Measurements from ENCODE around the gene CRIM1. TPM values are rescaled to one million over a fixed set of nuclear protein-coding genes. Genes with fewer than 3 reads are reported as not detected.

The CRIM1 gene
- total and polyA plus RNA-seq, 2 donors (not counting 1 experiment from before 2014, with no cell fraction given) = 364 to 661 TPM

DNA sequence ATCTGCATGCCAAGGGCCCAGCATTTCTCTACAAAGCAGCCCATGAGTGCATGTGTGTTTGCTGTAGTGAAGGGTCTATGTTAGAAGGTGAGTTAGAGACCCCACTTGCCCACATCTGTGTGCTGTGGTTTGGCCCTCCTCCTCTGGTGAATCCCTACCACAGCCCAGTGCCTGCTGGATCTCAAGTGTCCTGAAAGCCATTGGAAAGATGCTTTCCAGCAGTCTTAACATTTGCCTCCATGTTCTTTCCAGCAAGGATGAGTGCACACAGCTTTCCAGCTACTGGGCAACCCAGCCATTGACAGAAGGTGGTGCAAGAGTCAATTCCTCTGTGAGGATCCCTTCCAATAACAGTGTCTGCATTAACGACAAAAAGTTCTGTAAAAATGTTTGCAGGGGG lies 13.6 kb downstream of the CRIM1 start:
- Histone ChIP-seq H2AFZ (ENCODE audit: low read length) (no peak overlapping the region), H3K9ac (ENCODE audit: insufficient read depth, low read length) (no peak overlapping the region), H3K36me3 (ENCODE audit: control insufficient read depth, insufficient read depth, low read length) (peaks cover 2% of the 10 kb centered on the region), H3K79me2 (ENCODE audit: control insufficient read depth, insufficient read depth, low read length) (peaks cover 99% of the 10 kb centered on the region), H3K4me1 (ENCODE audit: control insufficient read depth, extremely low read depth, insufficient read depth, low read length) (peaks cover 61% of the 10 kb centered on the region), H4K20me1 (ENCODE audit: control insufficient read depth, extremely low read depth, insufficient read depth, low read length) (no peaks in the 10 kb centered on the region), H3K27me3 (ENCODE audit: control insufficient read depth, insufficient read depth, low read length) (no peaks in the 10 kb centered on the region), H3K9me3 (ENCODE audit: control insufficient read depth, insufficient read depth, low read depth, low read length) (no peaks in the 10 kb centered on the region), H3K27ac (ENCODE audit: insufficient read depth, low read length) (no peak overlapping the region), H3K4me3 (replicated peaks in 1 of 4; ENCODE audit: control extremely low read depth in 1 of 4, insufficient read depth in 1 of 4, low read depth in 3 of 4, low read length in 4 of 4) (no peak overlapping the region), H3K4me2 (ENCODE audit: extremely low read depth, insufficient read depth, low read length) (peak overlapping the region; percentile 25)
- TF ChIP-seq, protein P1, sequence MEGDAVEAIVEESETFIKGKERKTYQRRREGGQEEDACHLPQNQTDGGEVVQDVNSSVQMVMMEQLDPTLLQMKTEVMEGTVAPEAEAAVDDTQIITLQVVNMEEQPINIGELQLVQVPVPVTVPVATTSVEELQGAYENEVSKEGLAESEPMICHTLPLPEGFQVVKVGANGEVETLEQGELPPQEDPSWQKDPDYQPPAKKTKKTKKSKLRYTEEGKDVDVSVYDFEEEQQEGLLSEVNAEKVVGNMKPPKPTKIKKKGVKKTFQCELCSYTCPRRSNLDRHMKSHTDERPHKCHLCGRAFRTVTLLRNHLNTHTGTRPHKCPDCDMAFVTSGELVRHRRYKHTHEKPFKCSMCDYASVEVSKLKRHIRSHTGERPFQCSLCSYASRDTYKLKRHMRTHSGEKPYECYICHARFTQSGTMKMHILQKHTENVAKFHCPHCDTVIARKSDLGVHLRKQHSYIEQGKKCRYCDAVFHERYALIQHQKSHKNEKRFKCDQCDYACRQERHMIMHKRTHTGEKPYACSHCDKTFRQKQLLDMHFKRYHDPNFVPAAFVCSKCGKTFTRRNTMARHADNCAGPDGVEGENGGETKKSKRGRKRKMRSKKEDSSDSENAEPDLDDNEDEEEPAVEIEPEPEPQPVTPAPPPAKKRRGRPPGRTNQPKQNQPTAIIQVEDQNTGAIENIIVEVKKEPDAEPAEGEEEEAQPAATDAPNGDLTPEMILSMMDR (conservative IDR thresholded peaks at IDR 0.05 in 1 of 2, IDR thresholded peaks at IDR 0.05 in 1 of 2; ENCODE audit: low read depth in 1 of 2, low read length in 2 of 2) = no peak
- TF ChIP-seq EZH2 (IDR thresholded peaks at IDR 0.05; ENCODE audit: low read length, missing control alignments) = no peak
- DNase-seq (ENCODE audit: low read depth in 2 of 2) = no peak

DNA sequence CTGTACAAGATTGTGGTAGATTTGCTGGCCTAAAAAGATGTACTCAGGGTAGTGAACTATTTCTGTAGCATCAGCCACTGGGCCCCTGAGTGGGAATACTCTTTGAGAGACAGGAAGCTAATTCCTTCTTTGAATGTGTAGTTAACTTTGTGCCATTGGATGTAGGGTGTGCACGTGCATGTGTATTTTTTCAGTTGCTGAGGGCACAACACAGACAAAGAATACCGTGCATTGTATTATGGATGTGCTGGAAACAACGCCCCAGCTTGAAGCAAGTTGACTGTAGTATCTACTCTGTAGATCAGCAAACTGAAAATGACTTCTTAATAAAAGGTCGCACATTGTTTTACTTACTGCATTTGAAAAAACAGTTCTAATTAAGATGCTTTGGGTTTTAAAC lies 14.1 kb downstream of the CRIM1 start:
- no peak for DNase-seq (ENCODE audit: low read depth in 2 of 2)
- no peak overlapping the region for H2AFZ ChIP-seq (ENCODE audit: low read length)
- TF ChIP-seq, protein P1 (conservative IDR thresholded peaks at IDR 0.05 in 1 of 2, IDR thresholded peaks at IDR 0.05 in 1 of 2; ENCODE audit: low read depth in 1 of 2, low read length in 2 of 2) = no peak
- TF ChIP-seq EZH2 (IDR thresholded peaks at IDR 0.05; ENCODE audit: low read length, missing control alignments) = no peak
- H3K4me1 ChIP-seq (ENCODE audit: control insufficient read depth, extremely low read depth, insufficient read depth, low read length) = peaks cover 61% of the 10 kb centered on the region
- peak overlapping the region; percentile 0 for H3K4me2 ChIP-seq (ENCODE audit: extremely low read depth, insufficient read depth, low read length)
- no peaks in the 10 kb centered on the region for H4K20me1 ChIP-seq (ENCODE audit: control insufficient read depth, extremely low read depth, insufficient read depth, low read length)
- H3K4me3 ChIP-seq (replicated peaks in 1 of 4; ENCODE audit: control extremely low read depth in 1 of 4, insufficient read depth in 1 of 4, low read depth in 3 of 4, low read length in 4 of 4) = no peak overlapping the region
- no peaks in the 10 kb centered on the region for H3K27me3 ChIP-seq (ENCODE audit: control insufficient read depth, insufficient read depth, low read length)
- H3K36me3 ChIP-seq (ENCODE audit: control insufficient read depth, insufficient read depth, low read length) = peaks cover 2% of the 10 kb centered on the region
- peaks cover 99% of the 10 kb centered on the region for H3K79me2 ChIP-seq (ENCODE audit: control insufficient read depth, insufficient read depth, low read length)
- no peaks in the 10 kb centered on the region for H3K9me3 ChIP-seq (ENCODE audit: control insufficient read depth, insufficient read depth, low read depth, low read length)
- H3K9ac ChIP-seq (ENCODE audit: insufficient read depth, low read length) = no peak overlapping the region
- no peak overlapping the region for H3K27ac ChIP-seq (ENCODE audit: insufficient read depth, low read length)

DNA sequence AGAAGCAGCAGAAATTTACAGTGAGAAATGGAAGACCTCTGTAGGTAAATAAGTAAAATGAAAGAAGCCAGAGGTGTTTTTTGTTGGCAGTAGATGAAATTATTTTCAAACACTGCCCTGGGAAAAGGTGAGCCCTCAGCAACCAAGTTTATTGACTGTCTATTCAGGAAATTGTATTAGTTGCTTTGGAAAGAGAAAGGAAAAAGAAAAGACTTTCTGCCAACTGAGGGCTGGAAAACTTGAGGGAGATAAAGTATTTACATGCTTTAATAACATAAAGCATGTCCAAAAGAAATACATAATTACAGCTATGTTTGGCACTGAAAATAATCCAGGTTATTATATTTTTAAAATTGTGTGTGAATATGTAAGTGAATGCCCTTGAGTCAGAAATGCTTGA lies 14.7 kb downstream of the CRIM1 start:
- no peak for TF ChIP-seq EZH2 (IDR thresholded peaks at IDR 0.05; ENCODE audit: low read length, missing control alignments)
- TF ChIP-seq, protein P1 (conservative IDR thresholded peaks at IDR 0.05 in 1 of 2, IDR thresholded peaks at IDR 0.05 in 1 of 2; ENCODE audit: low read depth in 1 of 2, low read length in 2 of 2) = no peak
- no peaks in the 10 kb centered on the region for H4K20me1 ChIP-seq (ENCODE audit: control insufficient read depth, extremely low read depth, insufficient read depth, low read length)
- H3K79me2 ChIP-seq (ENCODE audit: control insufficient read depth, insufficient read depth, low read length) = peaks cover 99% of the 10 kb centered on the region
- peaks cover 63% of the 10 kb centered on the region for H3K4me1 ChIP-seq (ENCODE audit: control insufficient read depth, extremely low read depth, insufficient read depth, low read length)
- DNase-seq (ENCODE audit: low read depth in 2 of 2) = no peak
- no peak overlapping the region for H2AFZ ChIP-seq (ENCODE audit: low read length)
- H3K4me2 ChIP-seq (ENCODE audit: extremely low read depth, insufficient read depth, low read length) = no peak overlapping the region
- H3K9me3 ChIP-seq (ENCODE audit: control insufficient read depth, insufficient read depth, low read depth, low read length) = no peaks in the 10 kb centered on the region
- peaks cover 2% of the 10 kb centered on the region for H3K36me3 ChIP-seq (ENCODE audit: control insufficient read depth, insufficient read depth, low read length)
- H3K4me3 ChIP-seq (replicated peaks in 1 of 4; ENCODE audit: control extremely low read depth in 1 of 4, insufficient read depth in 1 of 4, low read depth in 3 of 4, low read length in 4 of 4) = no peak overlapping the region
- no peak overlapping the region for H3K27ac ChIP-seq (ENCODE audit: insufficient read depth, low read length)
- no peak overlapping the region for H3K9ac ChIP-seq (ENCODE audit: insufficient read depth, low read length)
- H3K27me3 ChIP-seq (ENCODE audit: control insufficient read depth, insufficient read depth, low read length) = no peaks in the 10 kb centered on the region

Measured in fibroblast of lung (primary cell).